Stimulated activated CD4-positive, alpha-beta T cell treated with anti-CD3 and anti-CD28 coated beads, TNF-alpha, amount 100 ng/mL, for 1 hour (primary cell): Measurements from ENCODE around the gene TMEM131.

Source experiments
- DNase-seq, 3 donors: peaks; one replicate each; pipeline ENCODE4 v3.0.0-alpha.2; 2020; ENCODE audit warnings: low read depth in 3 of 3, low spot score in 1 of 3

The TMEM131 gene

GRCh38 chr2:98020992-98021713 is 25.4 kb upstream of the TMEM131 start:
- no peak for DNase-seq

GRCh38 chr2:98020516-98020915 is 24.8 kb upstream of the TMEM131 start:
- DNase-seq, result no peak

GRCh38 chr2:98016908-98017670 is 21.3 kb upstream of the TMEM131 start:
- DNase-seq, result no peak

GRCh38 chr2:98015671-98016070 is 19.9 kb upstream of the TMEM131 start:
- DNase-seq, result no peak

GRCh38 chr2:98014379-98014778 is 18.6 kb upstream of the TMEM131 start:
- DNase-seq, result no peak

GRCh38 chr2:98013407-98014042 is 17.8 kb upstream of the TMEM131 start:
- DNase-seq, result no peak

GRCh38 chr2:98012561-98012991 is 16.8 kb upstream of the TMEM131 start:
- no peak for DNase-seq

GRCh38 chr2:98009887-98010760 is 14.4 kb upstream of the TMEM131 start:
- no peak for DNase-seq

GRCh38 chr2:98008415-98008814 is 12.7 kb upstream of the TMEM131 start:
- DNase-seq, result no peak

GRCh38 chr2:98006378-98006777 is 10.6 kb upstream of the TMEM131 start:
- no peak for DNase-seq

- no peak for DNase-seq
These were observed 8.9 kb upstream of the TMEM131 start for GRCh38 chr2:98004613-98005012.

- DNase-seq, result no peak
These were observed 8.3 kb upstream of the TMEM131 start for GRCh38 chr2:98004047-98004446.

GRCh38 chr2:97999536-97999935 is 3.8 kb upstream of the TMEM131 start:
- no peak for DNase-seq

- DNase-seq, result no peak
These were observed 2.8 kb upstream of the TMEM131 start for GRCh38 chr2:97998431-97999005.

GRCh38 chr2:97997784-97998392 is 2.1 kb upstream of the TMEM131 start:
- DNase-seq, result no peak

- no peak for DNase-seq
These were observed 931 bp upstream of the TMEM131 start for GRCh38 chr2:97996679-97997078.

- DNase-seq, result peak in 2 of 3 donors; percentile 5 to 28
These were observed 568 bp downstream of the TMEM131 start for GRCh38 chr2:97995026-97995733.

GRCh38 chr2:97994476-97994875 is 1.3 kb downstream of the TMEM131 start:
- DNase-seq, result no peak

GRCh38 chr2:97993926-97994325 is 1.8 kb downstream of the TMEM131 start:
- no peak for DNase-seq
